DOHH2 (cell line): ENCODE measurements around the gene AUH.

Source experiments
- H3F3A ChIP-seq: fragments of 200-600 bp; sonication (generic), shearing (Covaris generic); 2 replicates; pipeline ENCODE4 v1.6.0; 2016; ENCODE audit warnings: antibody characterized with exemption, mild to moderate bottlenecking; ENCODE audit not compliant: control insufficient read depth, insufficient read depth
- H3K27ac ChIP-seq: fragments of 200-600 bp; sonication (generic); 2 replicates; pipeline ENCODE4 v1.5.1; 2014; ENCODE audit warnings: low read depth, mild to moderate bottlenecking, low read length, moderate library complexity
- H3K27me3 ChIP-seq: fragments of 200-600 bp; sonication (generic); 2 replicates; pipeline ENCODE4 v1.6.1; 2014; ENCODE audit warnings: mild to moderate bottlenecking, low read length, mixed read lengths; ENCODE audit not compliant: control insufficient read depth
- H3K36me3 ChIP-seq: fragments of 200-600 bp; sonication (generic); 2 replicates; pipeline ENCODE4 v1.6.1; 2014; ENCODE audit warnings: mild to moderate bottlenecking, low read length, moderate library complexity, mixed read lengths; ENCODE audit not compliant: control insufficient read depth
- H3K4me1 ChIP-seq: fragments of 200-600 bp; sonication (generic); 2 replicates; pipeline ENCODE4 v1.6.1; 2014; ENCODE audit warnings: mild to moderate bottlenecking, low read length, mixed read lengths; ENCODE audit not compliant: control insufficient read depth
- H3K4me2 ChIP-seq: fragments of 200-600 bp; sonication (generic); 2 replicates; pipeline ENCODE4 v1.6.0; 2014; ENCODE audit warnings: mild to moderate bottlenecking, low read length, moderate library complexity
- H3K4me3 ChIP-seq: fragments of 200-600 bp; sonication (generic); 2 replicates; pipeline ENCODE4 v1.5.1; 2014; ENCODE audit warnings: mild to moderate bottlenecking, low read length, mixed read lengths
- H3K79me2 ChIP-seq: fragments of 200-600 bp; sonication (generic); 2 replicates; pipeline ENCODE4 v1.6.1; 2014; ENCODE audit warnings: mild to moderate bottlenecking, low read length, mixed read lengths; ENCODE audit not compliant: control insufficient read depth
- H3K9me2 ChIP-seq: fragments of 200-600 bp; sonication (generic); replicated peaks from 2 replicates; pipeline ENCODE4 v1.6.1; 2014; ENCODE audit warnings: mild to moderate bottlenecking, low read length, mixed read lengths; ENCODE audit not compliant: control insufficient read depth
- H3K9me3 ChIP-seq: fragments of 200-600 bp; sonication (generic); 2 replicates; pipeline ENCODE4 v1.6.1; 2014; ENCODE audit warnings: antibody characterized with exemption, low read length, mixed read lengths; ENCODE audit not compliant: control insufficient read depth, insufficient read depth
- H4K20me1 ChIP-seq: fragments of 200-600 bp; sonication (generic); 2 replicates; pipeline ENCODE4 v1.6.0; 2014; ENCODE audit warnings: low read depth, mild to moderate bottlenecking, antibody characterized with exemption, low read length, moderate library complexity; ENCODE audit not compliant: control insufficient read depth, insufficient read depth
- CTCF ChIP-seq: fragments of 200-600 bp; sonication (generic); IDR thresholded peaks from one replicate; pipeline ENCODE4 v1.5.1; 2014; ENCODE audit warnings: antibody characterized with exemption, mild to moderate bottlenecking, low read depth, low read length; ENCODE audit not compliant: poor library complexity, severe bottlenecking
- EZH2phosphoT487 ChIP-seq: fragments of 200-600 bp; sonication (generic); IDR thresholded peaks from 2 replicates; pipeline ENCODE4 v1.6.1; 2017; ENCODE audit warnings: borderline replicate concordance, mild to moderate bottlenecking, antibody characterized with exemption, low read length, moderate library complexity, mixed read lengths

Gene AUH

GRCh38 chr9:91245431-91246313, 116.0 kb downstream of the AUH start:
- no peak overlapping the region for H3K4me3 ChIP-seq
- TF ChIP-seq CTCF (no peak), EZH2phosphoT487 (no peak)
- no peaks in the 10 kb centered on the region for H3F3A ChIP-seq
- no peaks in the 10 kb centered on the region for H3K36me3 ChIP-seq
- H3K27ac ChIP-seq, result no peak overlapping the region
- H3K4me2 ChIP-seq, result no peak overlapping the region
- no peaks in the 10 kb centered on the region for H3K9me3 ChIP-seq
- no peaks in the 10 kb centered on the region for H3K79me2 ChIP-seq
- no peaks in the 10 kb centered on the region for H3K9me2 ChIP-seq
- H3K27me3 ChIP-seq, result no peaks in the 10 kb centered on the region
- no peaks in the 10 kb centered on the region for H3K4me1 ChIP-seq
- H4K20me1 ChIP-seq, result no peaks in the 10 kb centered on the region

- TF ChIP-seq CTCF (no peak), EZH2phosphoT487 (no peak)
- Histone ChIP-seq H3K79me2 (no peaks in the 10 kb centered on the region), H3K9me3 (no peaks in the 10 kb centered on the region), H3K36me3 (no peaks in the 10 kb centered on the region), H3K9me2 (no peaks in the 10 kb centered on the region), H3K27ac (no peak overlapping the region), H4K20me1 (no peaks in the 10 kb centered on the region), H3K4me1 (no peaks in the 10 kb centered on the region), H3F3A (no peaks in the 10 kb centered on the region), H3K27me3 (no peaks in the 10 kb centered on the region), H3K4me3 (no peak overlapping the region), H3K4me2 (no peak overlapping the region)
Measured at GRCh38 chr9:91243029-91243428, 118.7 kb downstream of the AUH start.

- H3F3A ChIP-seq, result no peaks in the 10 kb centered on the region
- H3K9me3 ChIP-seq, result no peaks in the 10 kb centered on the region
- no peaks in the 10 kb centered on the region for H3K4me1 ChIP-seq
- no peaks in the 10 kb centered on the region for H3K36me3 ChIP-seq
- no peaks in the 10 kb centered on the region for H4K20me1 ChIP-seq
- TF ChIP-seq EZH2phosphoT487 (no peak), CTCF (no peak)
- H3K79me2 ChIP-seq, result no peaks in the 10 kb centered on the region
- no peak overlapping the region for H3K27ac ChIP-seq
- no peaks in the 10 kb centered on the region for H3K27me3 ChIP-seq
- H3K4me2 ChIP-seq, result no peak overlapping the region
- no peak overlapping the region for H3K4me3 ChIP-seq
- no peaks in the 10 kb centered on the region for H3K9me2 ChIP-seq
Measured at GRCh38 chr9:91241909-91242308, 119.8 kb downstream of the AUH start.
